Measurements from ENCODE around the gene SLIT3. TPM values are rescaled to one million over a fixed set of nuclear protein-coding genes. Genes with fewer than 3 reads are reported as not detected.

The SLIT3 gene
- total RNA-seq, 2 donors from 2014 or later = 67.1 to 140 TPM

DNA sequence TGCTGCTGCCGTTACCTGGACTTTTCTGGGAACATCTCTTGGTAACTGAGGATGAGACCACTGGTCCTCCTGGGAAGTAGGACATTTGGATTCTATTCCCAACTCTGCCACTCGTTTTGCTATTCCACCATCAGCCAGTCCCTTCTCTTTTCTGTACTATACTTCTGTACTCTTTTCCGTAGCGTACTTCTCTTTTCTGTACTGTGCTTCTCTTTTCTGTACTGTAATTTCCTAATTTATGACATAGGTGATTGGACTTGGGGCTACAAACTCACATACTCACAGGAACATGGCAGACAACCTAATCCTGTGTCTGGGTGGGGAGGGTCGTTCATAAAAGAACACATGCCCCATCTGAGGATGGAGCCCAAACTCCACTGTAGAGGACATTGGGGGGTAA, 386.4 kb downstream of the SLIT3 start:
- intact Hi-C loops (cut with DNase I) = no loop called here

GRCh38 chr5:168910874-168911273, 390.1 kb downstream of the SLIT3 start:
- intact Hi-C loops (cut with DNase I) = no loop called here
- no peak for DNase-seq (ENCODE audit: low spot score)

More for the DNA sequence above, 386.4 kb downstream of the SLIT3 start:
- no peak for DNase-seq (ENCODE audit: low spot score)

DNA sequence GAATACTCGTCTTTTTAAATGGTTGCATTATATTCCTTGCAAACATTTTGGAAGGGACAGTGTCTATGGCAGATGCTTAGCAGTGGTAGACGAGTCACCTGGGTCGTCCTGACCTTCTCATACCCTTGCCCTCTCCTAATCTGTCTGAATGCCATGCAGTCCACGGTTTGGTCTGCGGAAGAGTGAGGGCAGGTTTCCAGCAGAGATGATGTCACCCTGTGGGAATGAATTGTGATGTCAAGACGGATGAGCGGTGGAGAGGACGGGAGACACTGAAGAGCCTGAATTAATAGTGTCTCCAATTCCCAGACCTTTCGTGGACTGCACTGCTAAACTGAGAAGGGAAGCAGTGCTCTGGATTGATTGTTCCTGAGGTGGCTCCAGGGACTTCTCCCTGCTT, 392.7 kb downstream of the SLIT3 start:
- intact Hi-C loops (cut with DNase I) = no loop called here

GRCh38 chr5:168903061-168903460, 397.9 kb downstream of the SLIT3 start:
- intact Hi-C loops (cut with DNase I) = no loop called here
- no peak for DNase-seq (ENCODE audit: low spot score)

More for the DNA sequence above, 392.7 kb downstream of the SLIT3 start:
- DNase-seq (ENCODE audit: low spot score) = no peak

- intact Hi-C loops (cut with DNase I) = loop anchor here in 1 of 2 donors (2.0 kb wide), 1 partner anchor 61 kb away; no protein-coding TSS in a partner anchor
- DNase-seq (ENCODE audit: low spot score) = no peak
Measured at GRCh38 chr5:168899673-168900072, 401.3 kb downstream of the SLIT3 start.

DNA sequence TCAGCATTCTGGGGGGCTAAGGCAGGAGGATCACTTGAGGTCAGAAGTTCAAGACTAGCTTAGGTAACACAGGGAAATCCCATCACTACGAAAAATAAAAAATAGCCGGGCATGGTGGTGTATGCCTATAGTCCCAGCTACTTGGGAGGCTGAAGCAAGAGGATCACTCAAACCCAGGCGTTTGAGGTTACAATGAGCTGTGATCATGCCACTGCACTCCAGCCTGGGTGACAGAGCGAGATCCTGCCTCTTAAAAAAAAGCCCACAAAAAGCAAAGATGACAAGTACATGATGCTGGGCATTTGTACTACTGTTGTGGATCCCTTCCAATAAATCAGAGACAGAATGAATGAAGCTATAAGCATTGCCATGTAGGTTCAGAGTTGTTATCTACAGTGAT, 401.7 kb downstream of the SLIT3 start:
- intact Hi-C loops (cut with DNase I) = no loop called here
- no peak for DNase-seq (ENCODE audit: low spot score)

GRCh38 chr5:168898247-168898911, 402.6 kb downstream of the SLIT3 start:
- DNase-seq (ENCODE audit: low spot score) = no peak
- intact Hi-C loops (cut with DNase I) = no loop called here

DNA sequence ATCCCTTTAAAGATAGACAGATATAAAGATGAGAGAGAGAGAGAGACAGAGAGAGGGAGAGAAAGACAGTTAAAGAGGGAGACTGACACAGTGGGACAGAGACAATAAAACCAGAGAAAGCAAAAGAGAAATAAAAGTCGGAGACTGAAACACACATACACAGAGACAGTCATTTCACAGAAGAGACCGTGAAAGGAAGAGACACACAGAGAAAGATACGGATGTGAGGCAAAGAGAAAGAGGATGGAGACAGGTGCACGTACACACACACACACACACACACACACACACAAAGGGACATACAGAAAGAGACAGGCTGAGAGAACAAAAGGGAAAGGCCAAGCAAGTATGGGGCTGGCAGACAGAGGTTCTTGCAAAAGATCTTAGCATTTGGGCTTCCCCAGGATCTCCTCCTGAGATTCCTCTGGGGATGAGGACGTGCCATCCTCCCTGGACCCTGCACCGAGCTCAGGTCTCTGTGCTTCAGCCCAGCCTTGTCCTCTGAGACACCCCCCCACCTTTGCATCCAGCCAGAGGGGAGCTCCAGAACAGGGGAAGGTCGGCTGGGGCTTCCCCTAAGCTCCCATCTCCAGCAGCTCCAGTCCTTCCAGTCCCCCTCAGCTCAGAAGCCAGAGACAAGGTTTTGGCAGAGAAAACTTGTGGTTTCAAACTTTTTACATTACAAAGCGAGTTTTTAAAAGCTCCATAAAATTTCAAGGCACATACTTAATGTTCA, 403.4 kb downstream of the SLIT3 start:
- no peak for DNase-seq (ENCODE audit: low spot score)
- intact Hi-C loops (cut with DNase I) = no loop called here

DNA sequence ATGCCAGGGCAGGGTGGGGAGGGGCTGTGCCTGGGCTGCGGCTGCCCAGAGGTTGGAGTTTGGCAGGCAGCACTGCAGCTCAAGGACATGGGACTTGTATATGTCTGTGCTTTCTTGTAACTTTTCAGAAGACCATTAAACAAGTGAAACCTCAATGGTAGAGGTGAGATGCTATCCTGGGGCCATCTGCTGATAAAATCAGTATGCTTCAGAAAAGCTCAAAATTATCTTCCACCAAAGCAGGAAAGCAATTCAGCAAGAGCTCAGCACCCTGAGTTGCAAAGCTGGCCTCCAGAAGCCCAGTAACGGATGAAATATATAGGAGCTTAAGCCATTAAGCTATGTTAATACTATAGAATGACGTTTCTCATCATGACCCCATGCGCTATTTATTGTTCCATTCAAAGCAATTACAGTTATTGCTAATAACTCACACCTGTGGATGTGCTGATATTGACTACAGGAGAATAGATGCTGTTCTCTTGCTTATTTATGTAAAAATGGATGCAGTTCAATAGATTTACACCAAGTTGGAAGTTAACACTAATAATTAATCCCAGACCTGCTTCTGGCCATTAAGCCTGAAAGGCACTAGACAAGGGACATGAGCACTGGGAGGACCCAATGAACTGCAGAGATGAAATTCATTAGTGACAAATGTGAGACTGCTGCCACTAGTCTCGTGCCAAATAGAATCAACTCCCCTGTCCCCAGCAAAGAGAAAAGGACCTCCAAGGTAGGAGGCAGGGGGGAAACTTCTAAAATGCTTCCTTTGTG, 405.5 kb downstream of the SLIT3 start:
- intact Hi-C loops (cut with DNase I) = no loop called here
- no peak for DNase-seq (ENCODE audit: low spot score)

DNA sequence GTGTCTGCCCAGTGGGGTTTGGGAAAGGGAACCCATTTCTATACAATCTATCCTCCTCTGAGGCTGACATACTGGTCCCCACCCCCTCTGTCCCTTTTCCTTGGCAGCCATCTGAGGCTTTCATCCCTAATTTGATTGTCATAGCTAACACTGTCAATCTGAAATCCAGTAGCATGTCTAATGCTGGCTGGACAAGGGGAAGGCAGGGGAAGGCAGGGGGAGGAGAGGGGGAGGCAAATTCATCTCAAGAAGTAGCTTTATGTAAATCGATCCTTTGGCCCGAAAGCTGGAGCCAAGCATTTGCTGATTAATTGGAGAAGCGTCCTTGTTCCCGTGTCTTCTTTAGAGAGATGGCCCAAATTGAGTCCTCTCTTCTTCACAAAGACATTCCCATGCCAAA, 407.7 kb downstream of the SLIT3 start:
- DNase-seq (ENCODE audit: low spot score) = no peak

GRCh38 chr5:168892618-168893186, 408.2 kb downstream of the SLIT3 start:
- intact Hi-C loops (cut with DNase I) = no loop called here
- no peak for DNase-seq (ENCODE audit: low spot score)

More for the DNA sequence above, 407.7 kb downstream of the SLIT3 start:
- intact Hi-C loops (cut with DNase I) = no loop called here

GRCh38 chr5:168890816-168891812, 409.8 kb downstream of the SLIT3 start:
- intact Hi-C loops (cut with DNase I) = no loop called here

GRCh38 chr5:168889039-168889438, 411.9 kb downstream of the SLIT3 start:
- intact Hi-C loops (cut with DNase I) = no loop called here
- no peak for DNase-seq (ENCODE audit: low spot score)

More at GRCh38 chr5:168890816-168891812, 409.8 kb downstream of the SLIT3 start:
- no peak for DNase-seq (ENCODE audit: low spot score)

DNA sequence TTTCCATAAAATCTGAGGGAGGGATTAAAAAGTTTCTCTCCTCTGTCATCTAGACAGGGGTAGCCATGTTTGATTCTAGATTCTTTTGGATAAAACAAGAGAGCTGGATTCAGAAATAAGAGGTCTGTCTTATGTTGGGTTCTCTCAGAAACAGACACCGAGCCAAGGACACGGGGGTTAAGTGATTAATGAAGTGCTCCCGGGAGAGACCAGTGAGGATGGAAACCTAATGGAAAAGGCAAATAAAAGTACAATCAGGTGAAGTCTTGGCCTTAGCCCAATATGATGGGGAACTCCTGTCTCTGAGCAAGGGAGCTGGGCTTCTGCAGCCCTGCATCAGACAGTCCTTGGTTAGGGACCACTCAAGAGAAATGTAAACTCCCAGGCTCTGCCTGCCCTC, 413.0 kb downstream of the SLIT3 start:
- intact Hi-C loops (cut with DNase I) = no loop called here
- no peak for DNase-seq (ENCODE audit: low spot score)

DNA sequence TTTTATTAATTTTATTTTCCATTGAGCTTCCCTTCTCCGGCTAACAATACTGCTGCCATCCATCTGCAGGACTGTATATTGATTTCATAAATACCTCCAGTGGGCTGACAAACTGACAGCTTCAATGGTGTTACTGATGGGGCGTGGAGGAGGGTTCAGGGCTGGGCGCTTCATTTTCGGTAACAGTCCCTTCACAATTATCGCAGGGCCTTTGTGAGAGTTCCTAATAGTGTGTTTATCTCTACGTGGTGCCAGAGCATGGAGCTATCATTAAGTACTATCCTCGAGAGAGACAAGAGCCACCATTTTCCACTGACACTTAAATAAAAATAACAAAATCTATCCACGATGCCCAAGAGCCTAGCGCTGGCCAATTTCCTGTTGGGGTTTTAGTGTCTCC, 414.8 kb downstream of the SLIT3 start:
- no peak for DNase-seq (ENCODE audit: low spot score)
- intact Hi-C loops (cut with DNase I) = no loop called here

- intact Hi-C loops (cut with DNase I) = no loop called here
- DNase-seq (ENCODE audit: low spot score) = no peak
Measured at GRCh38 chr5:168885324-168886120, 415.4 kb downstream of the SLIT3 start.

DNA sequence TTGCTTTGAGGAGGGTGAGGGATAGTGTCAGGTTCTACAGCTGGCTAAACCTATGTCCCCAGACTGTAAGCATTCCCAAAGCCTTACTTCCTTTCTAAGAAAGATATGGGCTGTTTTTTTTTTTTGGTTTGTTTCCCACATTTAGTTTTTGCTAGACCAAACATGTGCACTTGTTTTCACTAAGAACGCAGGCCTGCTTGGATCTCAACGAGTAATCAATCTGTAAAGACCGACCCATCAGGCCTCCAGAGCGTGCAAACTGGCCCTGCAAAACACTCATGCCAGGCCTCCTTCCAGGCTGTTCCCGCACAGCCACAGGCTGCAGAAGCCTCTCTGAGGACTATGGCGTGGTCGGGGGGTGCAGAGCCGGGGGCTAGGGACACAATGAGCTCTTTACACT, 416.9 kb downstream of the SLIT3 start:
- intact Hi-C loops (cut with DNase I) = no loop called here
- DNase-seq (ENCODE audit: low spot score) = no peak

DNA sequence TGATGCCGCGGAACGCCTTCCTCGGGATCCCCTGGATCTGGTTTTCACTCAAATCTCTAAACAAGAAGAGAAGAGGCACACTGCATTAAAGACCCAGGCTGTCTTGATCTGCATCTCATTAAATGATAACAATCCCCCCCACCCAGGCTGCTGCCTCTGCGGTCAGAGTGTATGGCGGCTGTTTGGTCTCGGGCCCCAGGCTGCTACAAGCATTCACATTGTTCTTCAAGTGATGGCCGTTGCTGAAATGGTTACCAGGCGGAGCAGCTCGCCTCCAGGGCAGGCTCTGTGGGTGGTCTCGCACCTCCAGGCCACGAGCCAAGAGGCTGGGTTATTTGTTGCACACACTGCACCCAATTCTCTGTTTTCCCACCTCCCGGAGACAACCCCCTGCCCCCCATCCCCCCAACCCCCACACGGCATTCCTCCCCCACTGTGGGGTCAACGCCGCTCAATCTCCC, 417.6 kb downstream of the SLIT3 start:
- DNase-seq (ENCODE audit: low spot score) = no peak
- intact Hi-C loops (cut with DNase I) = no loop called here
